ENCODE results near the gene EYA4.

EYA4 gene

GRCh38 chr6:133241086-133241900 lies at the start of gene EYA4:
Gene EYA4, plus strand, starts transcription at chr6:133241357. Its CDS starts 33,424 bp downstream, at chr6:133274781.
- no peak for DNase-seq (ENCODE audit: low read depth in 3 of 3)

GRCh38 chr6:133193396-133193795 lies 47.8 kb upstream of the EYA4 start:
- no peak for DNase-seq (ENCODE audit: low read depth in 3 of 3)

- DNase-seq (ENCODE audit: low read depth in 3 of 3), result no peak
Measured at GRCh38 chr6:133198725-133199124, 42.4 kb upstream of the EYA4 start.

- DNase-seq (ENCODE audit: low read depth in 3 of 3), result no peak
Measured at GRCh38 chr6:133201231-133201630, 39.9 kb upstream of the EYA4 start.

GRCh38 chr6:133202610-133203343 lies 38.4 kb upstream of the EYA4 start:
- no peak for DNase-seq (ENCODE audit: low read depth in 3 of 3)

- DNase-seq (ENCODE audit: low read depth in 3 of 3), result no peak
Measured at GRCh38 chr6:133203344-133203697, 37.8 kb upstream of the EYA4 start.

- no peak for DNase-seq (ENCODE audit: low read depth in 3 of 3)
Measured at GRCh38 chr6:133205304-133205703, 35.9 kb upstream of the EYA4 start.

GRCh38 chr6:133206942-133207341 lies 34.2 kb upstream of the EYA4 start:
- DNase-seq (ENCODE audit: low read depth in 3 of 3), result no peak

- DNase-seq (ENCODE audit: low read depth in 3 of 3), result no peak
Measured at GRCh38 chr6:133207754-133208153, 33.4 kb upstream of the EYA4 start.

GRCh38 chr6:133208183-133208755 lies 32.9 kb upstream of the EYA4 start:
- no peak for DNase-seq (ENCODE audit: low read depth in 3 of 3)

GRCh38 chr6:133214267-133214666 lies 26.9 kb upstream of the EYA4 start:
- DNase-seq (ENCODE audit: low read depth in 3 of 3), result no peak

- no peak for DNase-seq (ENCODE audit: low read depth in 3 of 3)
Measured at GRCh38 chr6:133218852-133219251, 22.3 kb upstream of the EYA4 start.

GRCh38 chr6:133223452-133224029 lies 17.6 kb upstream of the EYA4 start:
- DNase-seq (ENCODE audit: low read depth in 3 of 3), result no peak

- no peak for DNase-seq (ENCODE audit: low read depth in 3 of 3)
Measured at GRCh38 chr6:133225560-133225959, 15.6 kb upstream of the EYA4 start.

GRCh38 chr6:133227344-133227743 lies 13.8 kb upstream of the EYA4 start:
- DNase-seq (ENCODE audit: low read depth in 3 of 3), result no peak

GRCh38 chr6:133230052-133230451 lies 11.1 kb upstream of the EYA4 start:
- no peak for DNase-seq (ENCODE audit: low read depth in 3 of 3)

- no peak for DNase-seq (ENCODE audit: low read depth in 3 of 3)
Measured at GRCh38 chr6:133235221-133235620, 5.9 kb upstream of the EYA4 start.

GRCh38 chr6:133236932-133237331 lies 4.2 kb upstream of the EYA4 start:
- DNase-seq (ENCODE audit: low read depth in 3 of 3), result no peak

- DNase-seq (ENCODE audit: low read depth in 3 of 3), result no peak
Measured at GRCh38 chr6:133240511-133241085, 559 bp upstream of the EYA4 start.

- no peak for DNase-seq (ENCODE audit: low read depth in 3 of 3)
Measured at GRCh38 chr6:133241901-133242636, 912 bp downstream of the EYA4 start.

All from stimulated activated CD4-positive, alpha-beta T cell treated with anti-CD3 and anti-CD28 coated beads, TNF-alpha, amount 100 ng/mL, for 24 hours (primary cell).